PC-9 (cell line): ENCODE results near the gene ADGRL1.
"Not testable (repeated sequence)": the region's sequence is repeated elsewhere in the genome, so short reads cannot be mapped to it uniquely, and the experiment has no call there.

Source experiments
- CTCF ChIP-seq: fragments of 200-600 bp; sonication (generic); conservative IDR thresholded peaks from 2 replicates; pipeline ENCODE4 v1.6.1; 2017; ENCODE audit warnings: mixed run types, antibody characterized with exemption, mild to moderate bottlenecking, moderate library complexity
- EZH2 ChIP-seq: fragments of 200-600 bp; sonication (generic); IDR thresholded peaks from 2 replicates; pipeline ENCODE4 v1.8.0; 2017; ENCODE audit warnings: antibody characterized with exemption, low read depth

GRCh38 chr19:14203788-14204187 lies 2.2 kb downstream of the ADGRL1 start:
- not testable (repeated sequence) for TF ChIP-seq CTCF, EZH2
